ENCODE results near the gene MEF2C.

GRCh38 chr5:88694023-88694679 is 188.8 kb downstream of the MEF2C start:
- TF ChIP-seq CTCF (IDR thresholded peaks at IDR 0.05) (no peak), REST (IDR thresholded peaks at IDR 0.05; ENCODE audit: insufficient read depth in 1 of 2, low read depth in 2 of 2, low read length in 1 of 2) (no peak), POLR2AphosphoS5 (IDR thresholded peaks at IDR 0.05; ENCODE audit: low read depth, low read length) (no peak), SIN3A (IDR thresholded peaks at IDR 0.05; ENCODE audit: borderline replicate concordance, insufficient read depth, low read depth, low read length) (no peak)
